Pulmonary artery endothelial cell (primary cell): ENCODE measurements around the gene DCUN1D3. TPM values are rescaled to one million over a fixed set of nuclear protein-coding genes. Genes with fewer than 3 reads are reported as not detected.
"Not testable (repeated sequence)": the region's sequence is repeated elsewhere in the genome, so short reads cannot be mapped to it uniquely, and the experiment has no call there.

Experiments used
- DNase-seq: peaks from one replicate; pipeline ENCODE4 v3.0.0-alpha.2; 2011; ENCODE audit warnings: low read depth, low spot score
- total RNA-seq: library from RNA; depleted of rRNA; stranded (reverse); fragments of >200 nt; gene quantifications from 2 replicates; pipeline ENCODE4 v1.2.3, GENCODE V29; 2014

The DCUN1D3 gene
- total RNA-seq, 1 donor from 2014 or later = 67.9 TPM

DNA sequence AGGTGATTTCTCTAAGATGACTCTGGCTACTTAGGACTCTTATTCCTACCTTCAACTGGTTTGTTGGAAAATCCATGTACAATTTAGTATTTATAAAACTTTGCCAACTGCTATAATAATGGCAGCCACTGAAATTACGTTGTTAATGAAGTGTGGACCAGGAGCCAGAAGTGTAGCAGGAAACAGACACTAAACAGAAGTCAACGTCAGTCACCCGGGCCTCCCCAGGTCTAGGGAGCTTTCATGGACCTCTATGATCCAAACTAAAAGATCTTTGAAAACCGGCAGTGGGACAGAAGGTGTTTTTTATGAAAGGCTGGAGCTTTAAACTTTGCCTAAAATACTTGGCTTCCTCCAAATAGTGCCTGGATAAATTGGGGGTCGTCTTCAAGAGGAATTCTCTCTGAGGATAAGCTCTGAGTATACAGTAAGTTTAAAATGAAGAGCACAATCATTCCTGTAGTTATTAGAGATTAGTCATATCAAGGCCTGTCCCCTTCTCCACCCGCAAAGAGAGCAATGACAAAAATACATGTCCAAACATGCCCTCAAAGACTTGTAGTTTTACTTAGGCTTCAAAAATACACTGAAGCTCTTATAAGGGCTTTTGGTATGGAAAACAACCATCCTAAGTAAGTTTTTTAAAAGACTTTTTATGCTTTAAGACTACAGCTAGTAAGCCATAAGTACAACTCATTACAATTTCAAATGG is 34.6 kb downstream of the DCUN1D3 start:
- DNase-seq = no peak

- DNase-seq = not testable (repeated sequence)
These were observed 35.8 kb downstream of the DCUN1D3 start for GRCh38 chr16:20864376-20864775.

GRCh38 chr16:20862162-20862960 is 37.8 kb downstream of the DCUN1D3 start:
- DNase-seq = no peak

GRCh38 chr16:20860995-20861394 is 39.2 kb downstream of the DCUN1D3 start:
- not testable (repeated sequence) for DNase-seq

- no peak for DNase-seq
These were observed 39.8 kb downstream of the DCUN1D3 start for GRCh38 chr16:20860361-20860760.

- no peak for DNase-seq
These were observed 40.5 kb downstream of the DCUN1D3 start for GRCh38 chr16:20859699-20860098.

- no peak for DNase-seq
These were observed 40.9 kb downstream of the DCUN1D3 start for GRCh38 chr16:20859229-20859628.

DNA sequence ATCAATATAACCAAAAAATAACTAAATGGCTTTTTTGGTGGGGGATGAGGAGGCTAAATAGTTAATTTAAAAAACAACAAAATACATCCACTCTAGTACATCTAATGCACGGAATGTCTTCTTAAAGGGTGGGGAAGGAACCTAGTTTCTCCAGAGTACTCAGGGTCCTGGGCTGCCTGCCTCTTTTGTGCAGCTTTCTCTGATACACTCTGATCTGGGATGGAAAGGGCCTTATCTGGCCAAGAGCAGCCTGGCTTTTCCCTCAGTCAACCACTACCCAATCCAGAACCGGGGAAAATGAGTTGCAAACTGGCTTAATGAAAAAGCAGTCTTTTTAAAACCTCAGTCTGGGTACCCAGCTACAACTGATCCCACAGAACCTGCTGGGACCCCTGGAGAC is 42.9 kb downstream of the DCUN1D3 start:
- DNase-seq = no peak

- DNase-seq = no peak
These were observed 45.2 kb downstream of the DCUN1D3 start for GRCh38 chr16:20854963-20855362.

- no peak for DNase-seq
These were observed 46.1 kb downstream of the DCUN1D3 start for GRCh38 chr16:20853981-20854620.

DNA sequence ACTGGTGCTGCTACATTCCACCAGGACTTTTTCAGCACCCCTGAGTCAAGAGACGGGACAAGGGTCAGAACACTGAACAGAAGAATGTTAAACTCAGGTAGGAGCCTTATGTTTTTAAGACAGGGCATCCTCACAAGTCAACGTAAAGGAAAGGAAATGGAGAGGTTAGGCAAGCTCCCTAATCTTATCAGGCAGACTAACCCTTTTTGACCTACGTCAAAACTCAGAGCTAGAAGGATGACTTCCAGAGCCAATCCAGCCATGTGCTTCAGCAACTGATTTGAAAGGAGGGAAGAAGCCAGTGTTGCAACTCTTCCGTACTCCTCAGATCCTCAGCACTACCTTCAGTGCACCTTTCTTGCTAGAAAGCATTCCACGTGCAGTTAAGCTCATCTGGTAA is 47.0 kb downstream of the DCUN1D3 start:
- no peak for DNase-seq

GRCh38 chr16:20851601-20852000 is 48.6 kb downstream of the DCUN1D3 start:
- DNase-seq = peak; percentile 60

- no peak for DNase-seq
These were observed 49.2 kb downstream of the DCUN1D3 start for GRCh38 chr16:20850981-20851380.

- DNase-seq = no peak
These were observed 50.4 kb downstream of the DCUN1D3 start for GRCh38 chr16:20849589-20850390.

DNA sequence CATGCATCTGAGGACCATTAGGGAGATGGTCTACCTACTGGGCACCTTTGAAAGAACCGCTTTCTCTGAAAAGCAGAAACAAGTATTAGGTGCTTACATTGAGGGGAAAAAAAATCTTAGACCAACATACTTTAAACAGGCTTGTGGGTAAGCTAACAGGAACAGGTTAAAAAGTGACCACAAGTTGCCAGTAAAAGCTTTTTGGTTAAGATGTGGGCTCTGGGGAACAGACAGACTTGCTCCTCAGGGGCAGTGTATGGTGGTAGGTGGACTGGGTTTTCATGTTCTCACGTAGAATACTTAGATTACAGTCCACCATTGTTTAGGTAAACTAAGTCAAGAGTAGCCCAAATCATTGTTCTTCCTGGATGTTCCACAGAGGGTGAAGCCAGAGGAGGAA is 52.6 kb downstream of the DCUN1D3 start:
- no peak for DNase-seq

- DNase-seq = no peak
These were observed 53.6 kb downstream of the DCUN1D3 start for GRCh38 chr16:20846551-20846950.

- no peak for DNase-seq
These were observed 54.1 kb downstream of the DCUN1D3 start for GRCh38 chr16:20846030-20846429.

DNA sequence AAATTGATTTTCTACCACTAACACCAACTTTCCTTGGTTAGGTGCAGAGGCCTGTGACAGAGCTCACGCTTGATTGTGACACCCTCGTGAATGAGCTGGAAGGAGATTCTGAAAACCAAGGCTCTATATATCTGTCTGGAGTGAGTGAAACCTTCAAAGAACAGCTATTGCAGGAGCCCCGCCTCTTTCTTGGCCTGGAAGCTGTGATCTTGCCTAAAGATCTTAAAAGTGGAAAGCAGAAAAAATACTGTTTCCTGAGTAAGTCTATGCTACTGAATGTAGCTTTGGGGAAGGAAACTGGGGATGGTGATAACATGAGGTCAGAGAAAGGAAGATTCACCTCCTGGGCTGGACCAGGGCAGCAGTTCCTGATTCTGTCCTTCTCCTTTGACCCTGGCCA is 55.6 kb downstream of the DCUN1D3 start:
- no peak for DNase-seq

DNA sequence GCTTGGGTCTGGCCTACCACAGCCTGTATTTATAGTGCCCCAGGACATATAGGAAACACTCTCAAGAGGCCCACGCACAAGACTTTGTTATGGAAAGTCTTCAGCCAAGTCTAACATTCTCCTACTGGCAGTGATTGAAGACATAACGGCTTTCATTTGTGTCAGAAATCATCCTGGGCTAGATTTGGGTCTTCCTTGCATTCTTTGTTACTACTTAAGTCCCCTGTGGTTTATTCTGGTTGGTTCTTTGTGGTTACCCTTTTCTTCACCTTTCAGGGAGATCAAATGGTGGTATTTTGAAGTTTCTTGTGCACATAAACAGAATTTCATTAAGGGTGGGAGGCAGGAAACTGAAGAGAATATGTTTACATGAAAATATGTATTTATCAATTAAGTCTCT is 56.1 kb downstream of the DCUN1D3 start:
- DNase-seq = no peak

DNA sequence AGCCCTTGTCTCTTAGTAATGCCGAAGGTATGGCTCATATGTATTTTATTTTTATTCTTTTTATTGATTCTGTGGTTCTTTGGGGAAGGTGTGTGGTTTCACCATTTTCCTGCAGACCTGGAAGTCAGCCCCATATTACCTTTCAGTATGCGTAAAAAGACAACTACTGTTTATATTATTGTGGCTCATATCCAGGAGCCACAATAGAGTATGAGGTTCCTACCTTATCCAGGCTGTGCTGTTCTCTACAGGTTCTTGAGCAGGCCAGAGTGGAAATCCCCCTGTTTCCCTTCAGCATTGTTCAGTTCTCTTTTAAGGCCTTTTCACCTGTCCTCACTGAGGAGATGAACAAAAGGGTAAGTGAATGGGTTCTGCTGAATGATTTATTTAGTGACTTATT is 60.7 kb downstream of the DCUN1D3 start:
- no peak for DNase-seq

GRCh38 chr16:20838240-20838639 is 61.9 kb downstream of the DCUN1D3 start:
- no peak for DNase-seq

- no peak for DNase-seq
These were observed 67.1 kb downstream of the DCUN1D3 start for GRCh38 chr16:20833086-20833485.
